Spleen (tissue), 11 donors: ENCODE measurements around the gene RHBDF2. TPM values are rescaled to one million over a fixed set of nuclear protein-coding genes. Genes with fewer than 3 reads are reported as not detected.

ENCODE experiments used
- DNase-seq: peaks from one replicate; pipeline ENCODE4 v3.0.0-alpha.2; 2020
- H3K27ac ChIP-seq, 8 donors: fragments of 200-600 bp; sonication (generic) in 7 of 8; 1 replicate in 4 of 8; 2 replicates in 4 of 8; pipeline versions ENCODE4 v1.5.0 to v1.8.0; 2016 to 2021; ENCODE audit warnings: inconsistent platforms in 4 of 8, mild to moderate bottlenecking in 4 of 8, moderate library complexity in 1 of 8
- H3K27me3 ChIP-seq, 7 donors: fragments of 200-600 bp; sonication (generic) in 6 of 7; replicated peaks in 1 of 7; 1 replicate in 4 of 7; 2 replicates in 3 of 7; pipeline versions ENCODE4 v1.5.0 to v1.8.0; 2016 to 2021; ENCODE audit warnings: inconsistent platforms in 3 of 7, mild to moderate bottlenecking in 1 of 7
- H3K36me3 ChIP-seq, 6 donors: fragments of 200-600 bp; sonication (generic) in 5 of 6; 1 replicate in 4 of 6; 2 replicates in 2 of 6; pipeline versions ENCODE4 v1.5.0 to v1.8.0; 2016 to 2021; ENCODE audit warnings: inconsistent platforms in 2 of 6
- H3K4me1 ChIP-seq, 6 donors: fragments of 200-600 bp; sonication (generic) in 5 of 6; 1 replicate in 3 of 6; 2 replicates in 3 of 6; pipeline versions ENCODE4 v1.5.0 to v1.8.0; 2016 to 2021; ENCODE audit warnings: inconsistent platforms in 3 of 6
- H3K4me3 ChIP-seq, 8 donors: fragments of 200-600 bp; sonication (generic) in 7 of 8; 1 replicate in 4 of 8; 2 replicates in 4 of 8; pipeline versions ENCODE4 v1.5.0 to v1.8.0; 2016 to 2021; ENCODE audit warnings: inconsistent platforms in 4 of 8, mild to moderate bottlenecking in 4 of 8, moderate library complexity in 2 of 8
- H3K9me3 ChIP-seq, 8 donors: fragments of 200-600 bp; sonication (generic) in 7 of 8; 1 replicate in 4 of 8; 2 replicates in 4 of 8; pipeline versions ENCODE4 v1.5.0 to v1.8.0; 2016 to 2021; ENCODE audit warnings: inconsistent platforms in 4 of 8
- POLR2A ChIP-seq, 3 donors: fragments of 450-650 bp; IDR thresholded peaks; one replicate each; pipeline ENCODE4 v1.5.1; 2017; ENCODE audit warnings: antibody characterized with exemption in 3 of 3, mild to moderate bottlenecking in 1 of 3
- POLR2AphosphoS5 ChIP-seq, 3 donors: sonication (generic); formaldehyde crosslinking; IDR thresholded peaks; one replicate each; pipeline ENCODE4 v1.5.1; 2017; ENCODE audit warnings: antibody characterized with exemption in 3 of 3
- WGBS, 5 donors: extraction: QIAGEN DNeasy Blood & Tissue Kit in 3 of 5; methylation state at CpG; one replicate each; pipeline versions ENCODE4 v1.1.5 to v1.1.7; 2013 to 2018; 5-methylcytosine and 5-hydroxymethylcytosine counted together
- intact Hi-C: fragments of 100-400 bp; cut with DNase I; formaldehyde crosslinking; loops from one replicate; pipeline ENCODE4 v1.15.0; 2023; ENCODE audit warnings: low total_unique reads
- polyA plus RNA-seq, 3 donors: library from polyadenylated mRNA; stranded (reverse); fragments of 200-250 nt; gene quantifications; one replicate each; pipeline ENCODE4 v1.2.1, GENCODE V29; 2013
- total RNA-seq, 7 donors: library from RNA; depleted of rRNA in 3 of 7; stranded (reverse); fragments of >200 nt in 3 of 7; fragmentation: NEBNext Ultra II Directional in 4 of 7; extraction: Animal tissue kit (Norgen Biotek cat#: 25700) in 4 of 7; gene quantifications; one replicate each; pipeline versions ENCODE4 v1.1.0 to v1.2.1, GENCODE V29; 2016 to 2021
- TF ChIP-seq, protein P1 (sequence below), 11 experiments: fragments of 200-600 bp in 7 of 11; fragments of 450-650 bp in 4 of 11; sonication (generic) in 4 of 11; IDR thresholded peaks in 8 of 11; conservative IDR thresholded peaks in 3 of 11; 1 replicate in 7 of 11; 2 replicates in 4 of 11; pipeline versions ENCODE4 v1.4.0 to v1.8.0; 2016 to 2021; ENCODE audit warnings: antibody characterized with exemption in 11 of 11, inconsistent platforms in 4 of 11, mild to moderate bottlenecking in 1 of 11
- donor health status: healthy with polysubstance abuse.
- donor health status: DM: no; HTN: no; CAD: no; lungs with moderate emphysema.
- donor health status: DM: no; HTN: no; CAD: no.
- donor health status: Bipolar disorder and iron deficiency.
- donor health status: healthy.
- donor health status: DM: no; HTN: no; CAD: no.
- donor health status: DM: yes; HTN: yes; CAD: no.

RHBDF2 gene
- total and polyA plus RNA-seq, 10 donors: 31.4 to 147 (median 97.9) TPM

- H3K9me3 ChIP-seq: no peaks in the 10 kb centered on the region
- peaks cover 0 to 92% (median 69%) of the 10 kb centered on the region in 6 donors for H3K36me3 ChIP-seq
- peaks cover 0 to 8% (median 0%) of the 10 kb centered on the region in 6 donors for H3K4me1 ChIP-seq
- no peak for DNase-seq
- no peak overlapping the region for H3K4me3 ChIP-seq
- intact Hi-C loops: no loop called here
- H3K27ac ChIP-seq: peak overlapping the region in 1 of 8 donors; percentile 40
- 92 to 100% (median 94%) methylated on average over 9 to 11 of the region's 11 CpGs for WGBS, 5 donors
- H3K27me3 ChIP-seq: no peaks in the 10 kb centered on the region
- TF ChIP-seq, protein P1, sequence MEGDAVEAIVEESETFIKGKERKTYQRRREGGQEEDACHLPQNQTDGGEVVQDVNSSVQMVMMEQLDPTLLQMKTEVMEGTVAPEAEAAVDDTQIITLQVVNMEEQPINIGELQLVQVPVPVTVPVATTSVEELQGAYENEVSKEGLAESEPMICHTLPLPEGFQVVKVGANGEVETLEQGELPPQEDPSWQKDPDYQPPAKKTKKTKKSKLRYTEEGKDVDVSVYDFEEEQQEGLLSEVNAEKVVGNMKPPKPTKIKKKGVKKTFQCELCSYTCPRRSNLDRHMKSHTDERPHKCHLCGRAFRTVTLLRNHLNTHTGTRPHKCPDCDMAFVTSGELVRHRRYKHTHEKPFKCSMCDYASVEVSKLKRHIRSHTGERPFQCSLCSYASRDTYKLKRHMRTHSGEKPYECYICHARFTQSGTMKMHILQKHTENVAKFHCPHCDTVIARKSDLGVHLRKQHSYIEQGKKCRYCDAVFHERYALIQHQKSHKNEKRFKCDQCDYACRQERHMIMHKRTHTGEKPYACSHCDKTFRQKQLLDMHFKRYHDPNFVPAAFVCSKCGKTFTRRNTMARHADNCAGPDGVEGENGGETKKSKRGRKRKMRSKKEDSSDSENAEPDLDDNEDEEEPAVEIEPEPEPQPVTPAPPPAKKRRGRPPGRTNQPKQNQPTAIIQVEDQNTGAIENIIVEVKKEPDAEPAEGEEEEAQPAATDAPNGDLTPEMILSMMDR (IDR thresholded peaks at IDR 0.05 in 8 of 11, conservative IDR thresholded peaks at IDR 0.05 in 3 of 11): no peak
- TF ChIP-seq POLR2A (IDR thresholded peaks at IDR 0.05) (no peak), POLR2AphosphoS5 (IDR thresholded peaks at IDR 0.05) (no peak)
Observed at GRCh38 chr17:76472726-76473125, 28.5 kb downstream of the RHBDF2 start.

DNA sequence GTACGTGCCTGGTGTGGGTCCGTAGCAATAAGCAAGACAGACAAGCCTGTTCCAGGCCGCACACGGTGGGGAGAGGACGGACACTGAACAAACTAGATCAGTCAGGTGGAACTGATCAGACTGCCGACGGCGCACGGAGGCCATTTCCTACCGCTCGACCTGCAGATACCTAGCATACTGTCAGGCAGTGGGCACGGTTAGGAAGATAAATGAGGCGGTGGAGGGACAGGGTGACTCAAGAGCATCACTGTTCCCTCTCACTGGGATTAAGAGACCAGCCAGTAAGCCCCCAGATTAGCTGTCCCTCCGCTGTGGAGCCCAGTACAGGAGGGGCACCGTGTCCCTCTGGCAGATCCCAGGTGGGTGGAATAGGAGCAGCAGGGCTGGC, 29.0 kb downstream of the RHBDF2 start:
- Histone ChIP-seq H3K36me3 (peaks cover 0 to 87% (median 66%) of the 10 kb centered on the region in 6 donors), H3K4me1 (peaks cover 0 to 13% (median 1%) of the 10 kb centered on the region in 6 donors), H3K9me3 (no peaks in the 10 kb centered on the region), H3K27me3 (no peaks in the 10 kb centered on the region), H3K4me3 (no peak overlapping the region), H3K27ac (no peak overlapping the region)
- intact Hi-C loops: no loop called here
- no peak for TF ChIP-seq POLR2A (IDR thresholded peaks at IDR 0.05)
- TF ChIP-seq POLR2AphosphoS5 (IDR thresholded peaks at IDR 0.05): peak in 1 of 3 donors; percentile 20
- DNase-seq: no peak
- 87 to 96% (median 94%) methylated on average over 15 of the region's 15 CpGs for WGBS, 5 donors

DNA sequence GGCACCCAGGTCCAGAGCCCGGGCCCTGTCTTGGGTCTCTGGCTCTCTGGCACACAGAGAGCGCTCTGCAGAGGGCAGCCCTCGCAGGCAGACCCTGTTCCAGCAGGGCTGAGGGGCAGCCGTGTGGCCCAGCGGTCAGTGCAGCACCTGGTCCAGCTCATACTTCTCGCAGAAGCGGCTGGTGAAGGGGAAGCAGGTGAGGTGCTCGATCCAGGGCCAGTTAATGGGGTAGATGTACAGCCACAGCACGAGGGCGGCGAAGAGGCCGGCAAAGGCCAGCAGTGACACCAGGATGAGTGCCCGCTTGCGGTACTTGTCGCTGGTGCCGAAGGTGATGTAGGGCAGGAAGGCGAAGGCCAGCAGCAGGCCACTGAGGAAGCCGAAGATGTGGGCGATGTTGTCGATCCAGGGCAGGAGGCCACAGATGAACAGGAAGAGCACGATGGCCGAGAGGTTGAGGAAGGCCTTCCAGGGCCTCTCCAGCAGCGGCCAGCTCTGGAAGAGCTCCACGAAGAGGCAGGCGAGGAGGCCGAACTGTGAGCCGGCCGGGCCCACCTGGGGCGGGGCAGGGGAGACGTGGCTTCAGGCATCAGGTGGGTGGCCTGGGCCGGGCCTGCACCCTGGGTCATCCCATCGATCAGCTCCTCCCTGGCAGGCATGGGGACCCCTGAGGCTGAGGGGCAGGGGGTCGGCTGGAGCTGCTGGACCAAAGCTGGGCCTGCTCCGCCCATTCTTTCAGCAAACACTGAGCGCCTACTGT, 29.5 kb downstream of the RHBDF2 start:
- peak in 1 of 3 donors; percentile 45 for TF ChIP-seq POLR2AphosphoS5 (IDR thresholded peaks at IDR 0.05)
- no peak for TF ChIP-seq POLR2A (IDR thresholded peaks at IDR 0.05)
- TF ChIP-seq, protein P1 (IDR thresholded peaks at IDR 0.05 in 8 of 11, conservative IDR thresholded peaks at IDR 0.05 in 3 of 11): no peak
- H3K9me3 ChIP-seq: no peaks in the 10 kb centered on the region
- peaks cover 0 to 82% (median 60%) of the 10 kb centered on the region in 6 donors for H3K36me3 ChIP-seq
- no peak overlapping the region for H3K4me3 ChIP-seq
- intact Hi-C loops: no loop called here
- H3K27me3 ChIP-seq: no peaks in the 10 kb centered on the region
- WGBS, 5 donors: 91 to 94% (median 93%) methylated on average over 27 to 35 of the region's 35 CpGs
- H3K27ac ChIP-seq: no peak overlapping the region
- H3K4me1 ChIP-seq: peaks cover 0 to 18% (median 5%) of the 10 kb centered on the region in 6 donors
- no peak for DNase-seq

DNA sequence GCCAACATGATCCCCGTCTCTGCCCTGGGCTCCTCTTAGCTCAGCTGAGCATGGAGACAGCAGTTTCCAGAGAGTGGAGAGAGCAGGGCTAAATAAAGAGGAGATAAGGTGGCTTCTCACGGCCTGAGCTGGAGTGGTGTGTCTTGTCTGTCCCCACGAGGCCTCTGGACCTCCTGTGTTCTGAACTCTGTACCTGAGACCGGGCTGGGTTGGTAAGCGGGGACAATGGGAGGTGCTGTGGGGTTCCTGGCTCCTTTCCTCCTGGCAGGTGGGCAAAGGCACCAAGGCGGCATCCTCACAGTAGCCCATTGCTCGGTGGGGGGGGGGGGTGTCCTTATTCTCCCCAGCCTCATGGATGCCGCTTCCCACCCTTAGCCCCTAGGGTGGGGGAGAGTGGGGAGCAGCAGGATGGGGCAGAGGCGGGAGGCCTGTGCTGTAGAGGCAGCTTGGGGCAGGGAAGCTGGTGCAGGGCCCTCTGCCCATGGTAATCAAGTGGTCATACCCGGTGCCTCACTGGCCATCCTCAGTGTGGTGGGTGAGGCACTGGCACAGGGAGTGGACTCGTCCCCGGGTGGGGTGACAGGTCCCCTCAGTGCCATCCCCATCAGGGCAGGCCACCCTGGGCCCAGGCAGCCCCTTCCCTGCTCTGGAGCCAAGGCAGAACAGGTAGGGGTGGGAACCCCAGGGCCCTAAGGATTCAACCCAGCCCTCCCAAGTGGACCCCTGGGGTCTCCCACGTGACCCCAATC, 31.1 kb downstream of the RHBDF2 start:
- 85 to 93% (median 92%) methylated on average over 10 to 13 of the region's 13 CpGs for WGBS, 5 donors

More for the DNA sequence above, 31.1 kb downstream of the RHBDF2 start:
- DNase-seq: no peak
- Histone ChIP-seq H3K27me3 (no peaks in the 10 kb centered on the region), H3K4me3 (no peak overlapping the region), H3K9me3 (no peaks in the 10 kb centered on the region), H3K4me1 (peaks cover 7 to 32% (median 17%) of the 10 kb centered on the region in 6 donors), H3K27ac (no peak overlapping the region), H3K36me3 (peaks cover 0 to 66% (median 53%) of the 10 kb centered on the region in 6 donors)
- intact Hi-C loops: loop anchor here (5.0 kb wide), 1 partner anchor 37 kb away; no protein-coding TSS in a partner anchor
- TF ChIP-seq POLR2AphosphoS5 (IDR thresholded peaks at IDR 0.05): peak in 1 of 3 donors; percentile 1
- TF ChIP-seq, protein P1 (IDR thresholded peaks at IDR 0.05 in 8 of 11, conservative IDR thresholded peaks at IDR 0.05 in 3 of 11): no peak
